Vagina (tissue), 2 donors: ENCODE measurements around the gene SMARCD2. TPM values are rescaled to one million over a fixed set of nuclear protein-coding genes. Genes with fewer than 3 reads are reported as not detected.
A peak's percentile ranks its signal among the peaks of the same experiment; 100 is the strongest.

ENCODE experiments used
- DNase-seq, 2 donors: peaks; one replicate each; pipeline ENCODE4 v3.0.0-alpha.2; 2017; ENCODE audit errors: extremely low spot score in 2 of 2
- H3K27ac ChIP-seq: fragments of 200-600 bp; sonication (generic); one replicate; pipeline ENCODE4 v1.5.1; 2019
- H3K27me3 ChIP-seq: fragments of 200-600 bp; sonication (generic); one replicate; pipeline ENCODE4 v1.5.1; 2019
- H3K36me3 ChIP-seq, 2 donors: fragments of 200-600 bp; sonication (generic); one replicate each; pipeline ENCODE4 v1.5.1; 2017 to 2019
- H3K4me1 ChIP-seq: fragments of 200-600 bp; sonication (generic); one replicate; pipeline ENCODE4 v1.5.1; 2019
- H3K4me3 ChIP-seq, 2 donors: fragments of 200-600 bp; sonication (generic); 1 replicate in 1 of 2; 2 replicates in 1 of 2; pipeline ENCODE4 v1.5.1; 2016 to 2019
- H3K9me3 ChIP-seq: fragments of 200-600 bp; sonication (generic); one replicate; pipeline ENCODE4 v1.5.1; 2019
- CTCF ChIP-seq, 3 experiments: fragments of 450-650 bp in 2 of 3; fragments of 200-600 bp in 1 of 3; sonication (generic) in 1 of 3; IDR thresholded peaks; one replicate each; pipeline ENCODE4 v1.5.1; 2017 to 2019; ENCODE audit warnings: antibody characterized with exemption in 3 of 3, mild to moderate bottlenecking in 2 of 3, moderate library complexity in 2 of 3
- POLR2A ChIP-seq, 2 donors: fragments of 450-650 bp; IDR thresholded peaks; one replicate each; pipeline ENCODE4 v1.6.1; 2017; ENCODE audit warnings: antibody characterized with exemption in 2 of 2, mild to moderate bottlenecking in 2 of 2, moderate library complexity in 2 of 2
- POLR2AphosphoS5 ChIP-seq, 2 donors: sonication (generic); formaldehyde crosslinking; IDR thresholded peaks; one replicate each; pipeline ENCODE4 v1.9.0; 2017; ENCODE audit warnings: antibody characterized with exemption in 2 of 2, mild to moderate bottlenecking in 2 of 2, low read depth in 1 of 2; ENCODE audit not compliant: insufficient read depth in 1 of 2
- intact Hi-C: fragments of 100-400 bp; cut with DNase I; formaldehyde crosslinking; loops from one replicate; pipeline ENCODE4 v1.15.1; 2023
- total RNA-seq: library from RNA; depleted of rRNA; stranded (reverse); fragments of >200 nt; gene quantifications from one replicate; pipeline ENCODE4 v1.2.3, GENCODE V29; 2016

SMARCD2 gene
- total RNA-seq, 1 donor from 2014 or later: 146 TPM

GRCh38 chr17:63827002-63827800, 15.3 kb downstream of the SMARCD2 start, which contains the start of the genes FTSJ3 and PSMC5:
TSS of gene FTSJ3 (minus strand) at chr17:63827663. CDS start at chr17:63826902, 761 bp downstream.
TSS of gene PSMC5 (plus strand) at chr17:63827431. CDS start at chr17:63827491, 60 bp downstream.
- peak in 1 of 3 experiments; percentile 23 for TF ChIP-seq CTCF (IDR thresholded peaks at IDR 0.05)
- peak; percentile 95 to 99 for TF ChIP-seq POLR2AphosphoS5 (IDR thresholded peaks at IDR 0.05; ENCODE audit: insufficient read depth in 1 of 2, low read depth in 1 of 2)
- peak in 1 of 2 donors; percentile 80 for TF ChIP-seq POLR2A (IDR thresholded peaks at IDR 0.05)
- Histone ChIP-seq H3K4me1 (peaks cover 36% of the 10 kb centered on the region), H3K4me3 (peak within 1 kb of the TSS; percentile 90 to 94), H3K36me3 (peaks cover 0 to 68% of the 10 kb centered on the region in 2 donors), H3K27me3 (no peaks in the 10 kb centered on the region), H3K27ac (peak within 1 kb of the TSS; percentile 94), H3K9me3 (no peaks in the 10 kb centered on the region)
- intact Hi-C loops: no loop called here
- no peak for DNase-seq

GRCh38 chr17:63826468-63827001, 15.9 kb downstream of the SMARCD2 start:
- no peak for DNase-seq
- H3K9me3 ChIP-seq: no peaks in the 10 kb centered on the region
- peaks cover 0 to 68% of the 10 kb centered on the region in 2 donors for H3K36me3 ChIP-seq
- H3K4me1 ChIP-seq: peaks cover 36% of the 10 kb centered on the region
- intact Hi-C loops: no loop called here
- H3K27me3 ChIP-seq: no peaks in the 10 kb centered on the region
- H3K4me3 ChIP-seq: peak overlapping the region; percentile 90 to 94
- peak overlapping the region; percentile 94 for H3K27ac ChIP-seq
- no peak for TF ChIP-seq POLR2AphosphoS5 (IDR thresholded peaks at IDR 0.05; ENCODE audit: insufficient read depth in 1 of 2, low read depth in 1 of 2)
- TF ChIP-seq POLR2A (IDR thresholded peaks at IDR 0.05): no peak
- no peak for TF ChIP-seq CTCF (IDR thresholded peaks at IDR 0.05)

- Histone ChIP-seq H3K27ac (no peak overlapping the region), H3K36me3 (peaks cover 0 to 58% of the 10 kb centered on the region in 2 donors), H3K4me3 (no peak overlapping the region), H3K9me3 (no peaks in the 10 kb centered on the region), H3K4me1 (peaks cover 30% of the 10 kb centered on the region), H3K27me3 (no peaks in the 10 kb centered on the region)
- intact Hi-C loops: no loop called here
- no peak for DNase-seq
- TF ChIP-seq POLR2A (IDR thresholded peaks at IDR 0.05) (no peak), CTCF (IDR thresholded peaks at IDR 0.05) (no peak)
Observed at GRCh38 chr17:63824362-63824761, 18.1 kb downstream of the SMARCD2 start.

GRCh38 chr17:63823659-63824331, 18.7 kb downstream of the SMARCD2 start:
- no peaks in the 10 kb centered on the region for H3K27me3 ChIP-seq
- no peak overlapping the region for H3K27ac ChIP-seq
- H3K36me3 ChIP-seq: peaks cover 0 to 58% of the 10 kb centered on the region in 2 donors
- H3K4me1 ChIP-seq: peaks cover 24% of the 10 kb centered on the region
- intact Hi-C loops: no loop called here
- TF ChIP-seq POLR2AphosphoS5 (IDR thresholded peaks at IDR 0.05; ENCODE audit: insufficient read depth in 1 of 2, low read depth in 1 of 2) (no peak), CTCF (IDR thresholded peaks at IDR 0.05) (no peak), POLR2A (IDR thresholded peaks at IDR 0.05) (no peak)
- no peaks in the 10 kb centered on the region for H3K9me3 ChIP-seq
- DNase-seq: no peak
- no peak overlapping the region for H3K4me3 ChIP-seq
